Lower lobe of right lung (tissue), 2 donors: Measurements from ENCODE around the gene GRB10. TPM values are rescaled to one million over a fixed set of nuclear protein-coding genes. Genes with fewer than 3 reads are reported as not detected.

Source experiments
- ATAC-seq, 2 donors: fragments of 200-7000 bp; cut with Tn5 transposase; one replicate each; pipeline ENCODE4 v1.9.1; 2020 to 2022; ENCODE audit warnings: mild to moderate bottlenecking in 2 of 2, moderate library complexity in 2 of 2
- DNase-seq: peaks from one replicate; pipeline ENCODE4 v3.0.0-alpha.2; 2020
- H3K27ac ChIP-seq: fragments of 200-600 bp; one replicate; pipeline ENCODE4 v1.8.0; 2022
- H3K27me3 ChIP-seq: fragments of 200-600 bp; one replicate; pipeline ENCODE4 v1.8.0; 2022; ENCODE audit warnings: low read depth
- H3K36me3 ChIP-seq: fragments of 200-600 bp; one replicate; pipeline ENCODE4 v1.8.0; 2022; ENCODE audit warnings: mild to moderate bottlenecking
- H3K4me1 ChIP-seq: fragments of 200-600 bp; one replicate; pipeline ENCODE4 v1.8.0; 2022
- H3K4me3 ChIP-seq: fragments of 200-600 bp; one replicate; pipeline ENCODE4 v1.8.0; 2022; ENCODE audit warnings: mild to moderate bottlenecking
- H3K9me3 ChIP-seq: fragments of 200-600 bp; one replicate; pipeline ENCODE4 v1.8.0; 2022
- CTCF ChIP-seq: fragments of 200-600 bp; IDR thresholded peaks from one replicate; pipeline ENCODE4 v1.8.0; 2022; ENCODE audit warnings: antibody characterized with exemption, mild to moderate bottlenecking
- intact Hi-C: fragments of 100-400 bp; cut with DNase I; formaldehyde crosslinking; loops from one replicate; pipeline ENCODE4 v1.11.0; 2022
- total RNA-seq: library from RNA; stranded (reverse); fragmentation: NEBNext Ultra II Directional; extraction: Animal tissue kit (Norgen Biotek cat#: 25700); gene quantifications from one replicate; pipeline ENCODE4 v1.2.1, GENCODE V29; 2021
- donor health status: DM: no; HTN: yes; CAD: no; lungs with severe emphysema.

Gene GRB10
- total RNA-seq, 1 donor from 2014 or later = 36.5 TPM

- no peaks in the 10 kb centered on the region for H3K9me3 ChIP-seq
- H3K27ac ChIP-seq = no peak overlapping the region
- ATAC-seq (peak in 1 of 2 donors; percentile 29), DNase-seq (no peak)
- H3K4me1 ChIP-seq = peaks cover 53% of the 10 kb centered on the region
- intact Hi-C loops = no loop called here
- H3K36me3 ChIP-seq = no peaks in the 10 kb centered on the region
- H3K4me3 ChIP-seq = no peak overlapping the region
- no peak for TF ChIP-seq CTCF
- H3K27me3 ChIP-seq = no peaks in the 10 kb centered on the region
Observed at GRCh38 chr7:50718876-50719275, 63.8 kb downstream of the GRB10 start.

GRCh38 chr7:50718311-50718710, 64.4 kb downstream of the GRB10 start:
- H3K4me3 ChIP-seq = no peak overlapping the region
- intact Hi-C loops = no loop called here
- H3K36me3 ChIP-seq = no peaks in the 10 kb centered on the region
- no peak for TF ChIP-seq CTCF
- no peak for DNase-seq
- no peaks in the 10 kb centered on the region for H3K9me3 ChIP-seq
- H3K27me3 ChIP-seq = no peaks in the 10 kb centered on the region
- H3K4me1 ChIP-seq = peaks cover 53% of the 10 kb centered on the region
- H3K27ac ChIP-seq = no peak overlapping the region
- no peak for ATAC-seq

GRCh38 chr7:50717181-50717580, 65.5 kb downstream of the GRB10 start:
- DNase-seq (no peak), ATAC-seq (no peak)
- H3K27ac ChIP-seq = no peak overlapping the region
- no peaks in the 10 kb centered on the region for H3K9me3 ChIP-seq
- intact Hi-C loops = no loop called here
- no peak overlapping the region for H3K4me3 ChIP-seq
- no peak for TF ChIP-seq CTCF
- H3K36me3 ChIP-seq = no peaks in the 10 kb centered on the region
- H3K4me1 ChIP-seq = peaks cover 55% of the 10 kb centered on the region
- no peaks in the 10 kb centered on the region for H3K27me3 ChIP-seq

- H3K4me3 ChIP-seq = no peak overlapping the region
- no peaks in the 10 kb centered on the region for H3K36me3 ChIP-seq
- TF ChIP-seq CTCF = no peak
- H3K27ac ChIP-seq = no peak overlapping the region
- ATAC-seq (no peak), DNase-seq (no peak)
- H3K4me1 ChIP-seq = peaks cover 45% of the 10 kb centered on the region
- intact Hi-C loops = no loop called here
- H3K9me3 ChIP-seq = no peaks in the 10 kb centered on the region
- H3K27me3 ChIP-seq = no peaks in the 10 kb centered on the region
Observed at GRCh38 chr7:50714857-50715256, 67.8 kb downstream of the GRB10 start.

- H3K4me3 ChIP-seq = no peak overlapping the region
- no peaks in the 10 kb centered on the region for H3K9me3 ChIP-seq
- H3K4me1 ChIP-seq = peaks cover 35% of the 10 kb centered on the region
- H3K27ac ChIP-seq = no peak overlapping the region
- ATAC-seq (no peak), DNase-seq (no peak)
- no peaks in the 10 kb centered on the region for H3K27me3 ChIP-seq
- intact Hi-C loops = no loop called here
- TF ChIP-seq CTCF = no peak
- H3K36me3 ChIP-seq = no peaks in the 10 kb centered on the region
Observed at GRCh38 chr7:50713123-50713965, 69.4 kb downstream of the GRB10 start.
